Right lobe of liver (tissue), 4 donors: ENCODE results near the gene ADPRHL1.

Experiments used
- CTCF ChIP-seq, 4 donors: fragments of 200-600 bp in 3 of 4; fragments of 450-650 bp in 1 of 4; IDR thresholded peaks; one replicate each; pipeline versions ENCODE4 v1.5.1 to v1.8.0; 2016 to 2022; ENCODE audit warnings: antibody characterized with exemption in 4 of 4, mild to moderate bottlenecking in 2 of 4
- POLR2A ChIP-seq: fragments of 450-650 bp; IDR thresholded peaks from one replicate; pipeline ENCODE4 v1.6.1; 2017; ENCODE audit warnings: antibody characterized with exemption, mild to moderate bottlenecking
- donor health status: DM: no; HTN: no; CAD: no.
- donor health status: DM: no; HTN: no; CAD: no.
- donor health status: DM: no; HTN: yes; CAD: no.

- TF ChIP-seq CTCF (IDR thresholded peaks at IDR 0.05) (no peak), POLR2A (no peak)
Observed at GRCh38 chr13:113489549-113490495, 36.5 kb upstream of the ADPRHL1 start.
